Activated T-helper 2 cell treated with anti-CD3 and anti-CD28 coated beads, Interferon-gamma antibody, Interleukin-2, Interleukin-4, amounts not matched to agents 10 μg/mL and 5 μg/mL and 100 μg/mL, durations not matched to agents 14 hours and 24 hours and 36 hours (primary cell): ENCODE data around the gene ERCC1. TPM values are rescaled to one million over a fixed set of nuclear protein-coding genes. Genes with fewer than 3 reads are reported as not detected.

Experiments used
- DNase-seq: peaks from one replicate; pipeline ENCODE4 v3.0.0; 2021; ENCODE audit warnings: low spot score
- H3K27ac Mint-ChIP-seq: one replicate; pipeline ENCODE4 v1.8.0; 2021; ENCODE audit warnings: mixed read lengths
- H3K27me3 Mint-ChIP-seq: one replicate; pipeline ENCODE4 v1.8.0; 2021; ENCODE audit warnings: low read depth, mixed read lengths
- H3K36me3 Mint-ChIP-seq: one replicate; pipeline ENCODE4 v1.8.0; 2021; ENCODE audit warnings: low read depth, mixed read lengths
- H3K4me1 Mint-ChIP-seq: one replicate; pipeline ENCODE4 v1.8.0; 2021; ENCODE audit warnings: low read depth, mixed read lengths
- H3K4me3 Mint-ChIP-seq: one replicate; pipeline ENCODE4 v1.8.0; 2021; ENCODE audit warnings: low read depth, mild to moderate bottlenecking, moderate library complexity, mixed read lengths
- H3K9me3 Mint-ChIP-seq: one replicate; pipeline ENCODE4 v1.8.0; 2021; ENCODE audit warnings: mixed read lengths
- intact Hi-C: fragments of 100-400 bp; cut with micrococcal nuclease; formaldehyde crosslinking; loops from one replicate; pipeline ENCODE4 v1.15.1; 2023
- total RNA-seq: library from RNA; stranded (reverse); gene quantifications from 2 replicates; pipeline ENCODE4 v1.2.3, GENCODE V29; 2022

ERCC1 gene
- total RNA-seq, 1 donor from 2014 or later, result 118 TPM

DNA sequence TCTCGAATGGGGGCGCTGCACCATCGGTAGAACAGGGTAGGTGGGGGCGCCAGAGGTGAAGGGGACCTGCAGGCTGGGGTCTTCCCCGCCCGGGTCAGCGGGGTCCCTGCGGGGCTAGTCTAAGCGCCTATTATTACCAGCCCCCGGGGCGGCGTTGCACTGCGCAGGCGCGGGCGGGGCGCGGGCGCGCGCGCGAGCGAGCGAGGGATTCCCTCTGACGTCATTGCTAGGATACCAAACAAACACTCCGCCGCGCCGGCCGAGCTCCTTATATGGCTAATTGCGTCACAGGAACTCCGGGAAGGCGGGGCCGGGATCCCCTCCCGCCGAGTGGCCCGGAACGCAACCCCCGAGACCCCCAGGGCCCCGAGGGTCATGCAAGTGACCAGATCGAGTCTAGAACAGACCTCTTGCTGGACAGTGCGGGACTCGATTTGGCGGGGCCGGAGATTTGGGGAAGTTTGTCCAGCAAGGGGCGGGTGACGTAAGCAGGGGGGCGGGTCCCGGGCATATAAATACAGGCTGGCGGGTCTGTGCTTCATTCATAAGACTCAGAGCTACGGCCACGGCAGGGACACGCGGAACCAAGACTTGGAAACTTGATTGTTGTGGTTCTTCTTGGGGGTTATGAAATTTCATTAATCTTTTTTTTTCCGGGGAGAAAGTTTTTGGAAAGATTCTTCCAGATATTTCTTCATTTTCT lies 43.9 kb upstream of the ERCC1 start, which contains the start of gene FOSB:
Gene FOSB (plus strand): TSS at position 541 of the 703 bp plus-strand sequence. CDS start 591 bp downstream, outside the sequence.
- Mint-ChIP-seq H3K27ac (peak within 1 kb of the TSS; percentile 86), H3K9me3 (no peaks in the 10 kb centered on the region), H3K27me3 (peaks cover 29% of the 10 kb centered on the region), H3K4me3 (peak within 1 kb of the TSS; percentile 86), H3K4me1 (peaks cover 20% of the 10 kb centered on the region), H3K36me3 (peaks cover 19% of the 10 kb centered on the region)
- intact Hi-C loops, result loop anchor here (1.0 to 5.0 kb wide), 3 partner anchors 16 to 375 kb away; partner anchors contain the start of gene PPP1R37
- DNase-seq, result peak; percentile 94

DNA sequence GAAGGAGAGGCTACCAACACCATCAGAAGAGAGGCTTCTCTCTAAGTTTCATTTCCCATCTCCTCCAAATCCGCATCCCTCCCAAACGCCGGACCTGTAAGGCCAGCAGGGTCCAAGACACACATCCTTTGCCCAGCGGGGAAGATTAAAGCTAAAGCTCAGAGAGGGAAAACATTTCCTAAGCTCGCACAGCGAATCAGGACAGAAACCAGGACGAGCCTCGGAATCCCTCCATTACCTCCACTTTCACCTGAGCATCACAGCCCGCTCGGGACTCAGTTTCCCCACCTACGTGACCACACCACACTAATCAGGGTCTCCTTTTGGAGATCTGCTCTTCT lies 43.4 kb upstream of the ERCC1 start:
- Mint-ChIP-seq H3K27me3 (peaks cover 25% of the 10 kb centered on the region), H3K9me3 (no peaks in the 10 kb centered on the region), H3K36me3 (peaks cover 14% of the 10 kb centered on the region), H3K27ac (peak overlapping the region; percentile 33), H3K4me3 (peak overlapping the region; percentile 86), H3K4me1 (peaks cover 16% of the 10 kb centered on the region)
- DNase-seq, result no peak
- intact Hi-C loops, result loop anchor here (1.0 to 5.0 kb wide), 2 partner anchors 16 to 375 kb away; partner anchors contain the start of gene PPP1R37

DNA sequence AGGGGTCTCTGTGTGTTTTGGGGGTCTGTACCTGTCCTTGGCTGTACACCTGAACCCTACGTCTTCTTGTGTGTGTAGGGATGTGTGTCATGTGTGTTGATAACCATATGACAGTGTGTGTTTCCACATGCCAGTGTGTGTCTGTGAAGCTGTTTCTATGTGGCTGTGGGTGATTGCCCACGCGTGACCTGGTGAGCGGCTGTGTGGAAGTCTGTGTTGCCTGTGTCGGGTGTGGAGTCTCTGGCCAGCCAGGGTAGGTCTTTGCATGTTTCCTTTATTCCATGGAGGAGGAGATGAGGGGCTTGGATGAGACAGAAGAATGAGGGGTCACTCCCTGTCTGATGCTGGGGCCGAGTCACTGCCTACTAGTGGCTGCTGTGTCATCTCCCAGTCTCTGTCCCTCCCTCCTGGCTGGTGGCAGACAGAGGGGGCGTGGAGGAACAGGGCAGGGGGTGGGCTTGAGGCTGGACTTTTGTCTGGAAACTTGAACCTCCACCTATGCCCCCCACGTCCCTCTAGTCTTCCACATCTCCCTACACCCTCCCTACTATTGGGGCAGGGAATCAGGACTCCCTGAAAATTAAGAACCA lies 41.2 kb upstream of the ERCC1 start:
- Mint-ChIP-seq H3K27ac (no peak overlapping the region), H3K27me3 (peaks cover 17% of the 10 kb centered on the region), H3K36me3 (no peaks in the 10 kb centered on the region), H3K9me3 (no peaks in the 10 kb centered on the region), H3K4me1 (peaks cover 11% of the 10 kb centered on the region), H3K4me3 (no peak overlapping the region)
- intact Hi-C loops, result loop anchor here (5.0 kb wide), 1 partner anchor 373 kb away; the partner anchor contains the start of gene PPP1R37
- no peak for DNase-seq

DNA sequence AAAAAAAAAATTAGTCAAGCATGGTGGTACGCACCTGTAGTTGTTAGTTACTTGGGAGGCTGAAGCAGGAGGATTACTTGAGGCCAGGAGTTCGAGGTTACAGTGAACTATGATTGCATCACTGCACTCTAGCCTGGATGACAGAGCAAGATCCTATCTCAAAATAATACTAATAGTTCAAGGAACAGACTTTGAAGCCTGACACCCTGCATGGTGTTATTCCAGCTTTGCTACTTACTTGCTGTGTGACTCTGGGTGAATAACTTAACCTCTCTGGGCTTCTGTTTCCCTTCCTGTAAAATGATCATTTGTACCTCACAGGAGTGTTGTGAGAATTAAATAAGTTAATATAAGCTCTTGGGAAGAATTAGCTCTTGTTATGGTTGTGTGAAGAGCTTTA lies 40.6 kb upstream of the ERCC1 start:
- Mint-ChIP-seq H3K9me3 (no peaks in the 10 kb centered on the region), H3K4me3 (no peak overlapping the region), H3K27ac (no peak overlapping the region)

DNA sequence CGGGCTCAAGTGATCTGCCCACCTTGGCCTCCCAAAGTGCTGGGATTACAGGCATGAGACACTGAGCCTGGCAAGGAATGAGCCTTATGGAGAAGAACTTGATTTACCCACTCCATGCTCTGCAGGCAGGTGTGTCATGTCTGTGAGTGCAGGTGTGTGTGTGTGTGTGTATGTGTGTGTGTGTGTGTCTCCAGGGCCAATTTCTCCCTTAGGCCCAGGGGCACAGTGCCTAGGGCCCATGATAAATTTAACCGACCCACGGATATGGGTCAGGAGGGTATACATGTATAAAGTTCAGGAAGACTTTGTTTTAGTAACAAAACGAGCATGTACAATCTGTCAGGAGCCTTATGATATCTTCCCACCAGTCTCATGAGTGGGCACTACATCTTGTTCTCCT lies 39.5 kb upstream of the ERCC1 start:
- Mint-ChIP-seq H3K27me3 (peaks cover 17% of the 10 kb centered on the region), H3K4me1 (peaks cover 4% of the 10 kb centered on the region), H3K4me3 (no peak overlapping the region), H3K36me3 (no peaks in the 10 kb centered on the region), H3K9me3 (no peaks in the 10 kb centered on the region), H3K27ac (no peak overlapping the region)
- intact Hi-C loops, result no loop called here
- DNase-seq, result no peak

More for the DNA sequence above, 40.6 kb upstream of the ERCC1 start:
- H3K27me3 Mint-ChIP-seq, result peaks cover 17% of the 10 kb centered on the region
- intact Hi-C loops, result no loop called here
- peaks cover 7% of the 10 kb centered on the region for H3K4me1 Mint-ChIP-seq
- DNase-seq, result no peak
- H3K36me3 Mint-ChIP-seq, result no peaks in the 10 kb centered on the region

DNA sequence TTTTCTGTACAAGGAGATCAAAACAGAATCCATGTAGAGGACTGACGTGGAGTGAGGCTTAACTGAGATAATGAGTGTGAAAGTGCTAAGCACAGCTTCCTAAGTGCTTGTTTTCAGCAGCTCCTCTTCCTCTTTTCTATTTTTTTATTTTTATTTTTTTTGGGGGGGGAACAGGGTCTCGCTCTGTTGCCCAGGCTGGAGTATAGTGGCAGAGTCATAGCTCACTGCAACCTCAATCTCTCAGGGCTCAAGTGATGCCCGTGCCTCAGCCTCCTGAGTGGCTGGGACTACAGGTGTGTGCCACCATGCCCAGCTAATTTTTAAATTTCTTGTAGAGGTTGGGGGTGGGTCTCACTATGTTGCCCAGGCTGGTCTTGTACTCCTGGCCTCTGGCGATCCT lies 38.5 kb upstream of the ERCC1 start:
- no peak for DNase-seq
- no peaks in the 10 kb centered on the region for H3K36me3 Mint-ChIP-seq
- H3K4me3 Mint-ChIP-seq, result no peak overlapping the region
- peaks cover 2% of the 10 kb centered on the region for H3K4me1 Mint-ChIP-seq
- H3K27ac Mint-ChIP-seq, result no peak overlapping the region
- intact Hi-C loops, result no loop called here
- peaks cover 16% of the 10 kb centered on the region for H3K27me3 Mint-ChIP-seq
- H3K9me3 Mint-ChIP-seq, result no peaks in the 10 kb centered on the region

DNA sequence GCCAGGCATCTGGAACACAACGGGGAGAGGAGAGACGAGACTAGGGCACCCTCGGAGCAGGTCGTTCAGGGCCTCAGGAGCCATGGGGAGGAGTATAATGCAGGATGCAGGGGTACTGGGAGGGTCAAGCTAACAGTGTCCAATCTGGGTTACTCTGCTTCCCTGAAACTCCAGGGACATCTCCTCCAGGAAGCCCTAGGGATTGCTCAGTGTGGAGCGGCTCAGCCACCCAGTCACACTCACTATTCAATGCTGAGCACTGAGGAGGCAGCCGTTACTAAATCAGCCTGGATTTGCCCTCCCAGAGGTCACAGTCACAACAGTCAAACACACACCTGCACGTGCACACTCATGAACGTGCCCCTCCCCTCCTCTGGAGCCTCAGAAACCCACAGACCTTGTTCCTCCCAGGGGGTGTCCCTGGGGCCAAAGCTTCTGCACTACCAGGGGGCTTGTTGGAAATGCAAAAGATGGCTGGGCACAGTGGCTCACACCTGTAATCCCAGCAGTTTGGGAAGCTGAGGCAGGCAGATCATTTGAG lies 37.2 kb upstream of the ERCC1 start:
- Mint-ChIP-seq H3K4me3 (no peak overlapping the region), H3K4me1 (peaks cover 7% of the 10 kb centered on the region), H3K9me3 (no peaks in the 10 kb centered on the region), H3K27me3 (peaks cover 10% of the 10 kb centered on the region), H3K36me3 (no peaks in the 10 kb centered on the region), H3K27ac (no peak overlapping the region)
- intact Hi-C loops, result no loop called here
- no peak for DNase-seq

DNA sequence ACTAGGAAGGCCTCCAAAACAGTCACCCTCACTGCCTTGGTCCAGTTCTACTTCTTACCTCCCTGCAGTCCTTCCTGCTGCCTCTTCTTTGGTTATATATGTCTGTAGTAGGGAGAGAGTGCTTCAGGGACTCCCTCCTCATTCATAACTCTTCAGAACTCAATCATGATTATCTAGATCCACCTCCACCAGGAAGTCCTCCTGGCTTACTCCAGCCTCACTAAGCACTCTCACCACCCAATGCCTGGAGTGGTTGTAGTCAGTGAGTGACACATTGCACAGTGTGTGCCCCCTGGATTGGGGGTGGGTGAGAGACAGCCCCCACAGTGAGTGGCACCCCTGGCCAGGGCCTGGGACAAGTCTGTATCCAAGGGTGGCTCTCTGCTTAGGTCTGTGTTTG lies 34.1 kb upstream of the ERCC1 start:
- no peak for DNase-seq
- Mint-ChIP-seq H3K4me3 (no peak overlapping the region), H3K4me1 (peaks cover 17% of the 10 kb centered on the region), H3K9me3 (no peaks in the 10 kb centered on the region), H3K27ac (peak overlapping the region; percentile 1), H3K36me3 (no peaks in the 10 kb centered on the region), H3K27me3 (peaks cover 3% of the 10 kb centered on the region)
- intact Hi-C loops, result no loop called here

DNA sequence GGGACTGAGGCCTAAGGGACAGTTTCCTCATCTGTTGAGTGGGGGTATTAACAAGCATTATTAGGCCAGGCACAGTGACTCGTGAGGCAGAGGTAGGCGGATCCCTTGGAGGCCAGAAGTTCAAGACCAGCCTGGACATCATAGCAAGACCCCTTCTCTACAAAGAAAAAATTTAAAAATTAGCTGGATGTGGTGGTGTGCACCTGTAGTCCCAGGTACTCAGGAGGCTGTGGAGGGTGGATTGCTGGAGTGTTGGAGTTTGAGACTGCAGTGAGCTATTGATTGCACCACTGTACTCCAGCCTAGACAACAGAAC lies 32.7 kb upstream of the ERCC1 start:
- no peak for DNase-seq
- no peak overlapping the region for H3K4me3 Mint-ChIP-seq
- peaks cover 4% of the 10 kb centered on the region for H3K27me3 Mint-ChIP-seq
- H3K27ac Mint-ChIP-seq, result no peak overlapping the region
- H3K36me3 Mint-ChIP-seq, result no peaks in the 10 kb centered on the region
- peaks cover 26% of the 10 kb centered on the region for H3K4me1 Mint-ChIP-seq
- intact Hi-C loops, result no loop called here
- H3K9me3 Mint-ChIP-seq, result no peaks in the 10 kb centered on the region

DNA sequence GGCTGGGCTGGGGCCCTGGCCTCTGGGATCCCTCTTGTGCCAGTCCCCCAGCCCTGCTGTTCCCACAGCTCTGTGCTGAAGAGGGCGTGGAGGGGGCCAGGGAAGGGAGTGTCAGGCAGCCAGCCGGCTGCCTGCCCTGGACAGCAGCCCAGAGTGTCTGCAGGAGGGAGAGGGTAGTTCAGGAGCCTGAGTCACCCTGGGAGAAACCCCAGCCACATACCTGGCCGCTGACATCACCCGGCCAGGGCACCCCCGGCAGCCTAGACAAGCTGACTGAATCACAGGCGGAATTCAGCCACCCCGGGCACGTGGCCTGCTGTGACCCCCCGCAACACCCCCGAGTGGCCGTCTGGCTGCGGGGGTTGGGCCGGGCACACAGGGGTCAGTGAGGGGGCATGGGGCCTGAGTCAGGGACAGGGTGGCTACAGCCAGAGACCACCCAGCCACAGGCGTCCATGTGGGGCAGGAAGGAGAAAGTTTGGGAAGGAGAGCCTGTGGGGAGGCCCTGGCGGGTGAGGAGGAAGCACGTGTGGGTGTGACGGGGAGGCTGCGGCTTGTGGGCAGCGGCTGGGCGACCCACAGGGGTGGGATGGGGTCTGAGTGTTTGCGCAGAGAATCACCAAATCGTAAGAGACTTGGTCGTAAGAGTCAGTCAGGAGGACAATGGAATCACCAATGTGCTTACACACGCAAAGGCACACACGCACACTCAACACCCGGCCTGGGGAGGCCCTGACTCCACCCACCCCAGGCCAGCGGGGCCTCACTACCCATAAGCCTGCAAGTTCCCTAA lies 32.2 kb upstream of the ERCC1 start:
- Mint-ChIP-seq H3K4me1 (peaks cover 31% of the 10 kb centered on the region), H3K4me3 (no peak overlapping the region), H3K9me3 (no peaks in the 10 kb centered on the region), H3K36me3 (no peaks in the 10 kb centered on the region), H3K27me3 (peaks cover 4% of the 10 kb centered on the region), H3K27ac (peak overlapping the region; percentile 74)
- intact Hi-C loops, result no loop called here
- no peak for DNase-seq

DNA sequence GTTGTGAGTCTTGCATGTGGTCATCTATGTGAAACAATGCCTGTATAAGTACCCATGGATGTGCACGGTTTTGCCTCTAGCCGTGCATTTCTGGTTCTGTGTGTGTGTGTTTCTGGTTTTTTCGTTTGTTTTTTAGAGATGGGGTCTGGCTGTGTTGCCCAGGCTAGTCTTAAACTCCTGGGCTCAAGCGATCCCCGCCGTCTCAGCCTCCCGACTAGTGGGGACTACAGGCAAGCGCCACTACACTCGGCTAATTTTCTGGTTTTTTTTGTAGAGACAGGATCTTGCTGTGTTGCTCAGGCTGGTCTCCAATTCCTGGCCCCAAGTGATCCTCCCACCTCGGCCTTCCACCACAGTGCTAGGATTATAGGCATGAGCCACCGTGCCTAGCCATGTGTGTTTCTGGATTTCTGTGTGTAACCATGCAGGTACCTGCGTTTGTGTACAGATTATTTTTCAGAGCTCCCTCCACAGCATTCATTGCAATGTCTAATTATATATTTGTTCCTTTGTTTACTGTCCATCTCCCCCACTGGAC lies 28.2 kb upstream of the ERCC1 start:
- no peak for DNase-seq
- Mint-ChIP-seq H3K36me3 (no peaks in the 10 kb centered on the region), H3K27me3 (peaks cover 4% of the 10 kb centered on the region), H3K9me3 (no peaks in the 10 kb centered on the region), H3K4me3 (peak overlapping the region; percentile 78), H3K4me1 (peaks cover 47% of the 10 kb centered on the region), H3K27ac (peak overlapping the region; percentile 83)
- intact Hi-C loops, result loop anchor here (1.0 kb wide), 3 partner anchors 15 to 82 kb away; partner anchors contain the start of genes ERCC2 and FOSB

DNA sequence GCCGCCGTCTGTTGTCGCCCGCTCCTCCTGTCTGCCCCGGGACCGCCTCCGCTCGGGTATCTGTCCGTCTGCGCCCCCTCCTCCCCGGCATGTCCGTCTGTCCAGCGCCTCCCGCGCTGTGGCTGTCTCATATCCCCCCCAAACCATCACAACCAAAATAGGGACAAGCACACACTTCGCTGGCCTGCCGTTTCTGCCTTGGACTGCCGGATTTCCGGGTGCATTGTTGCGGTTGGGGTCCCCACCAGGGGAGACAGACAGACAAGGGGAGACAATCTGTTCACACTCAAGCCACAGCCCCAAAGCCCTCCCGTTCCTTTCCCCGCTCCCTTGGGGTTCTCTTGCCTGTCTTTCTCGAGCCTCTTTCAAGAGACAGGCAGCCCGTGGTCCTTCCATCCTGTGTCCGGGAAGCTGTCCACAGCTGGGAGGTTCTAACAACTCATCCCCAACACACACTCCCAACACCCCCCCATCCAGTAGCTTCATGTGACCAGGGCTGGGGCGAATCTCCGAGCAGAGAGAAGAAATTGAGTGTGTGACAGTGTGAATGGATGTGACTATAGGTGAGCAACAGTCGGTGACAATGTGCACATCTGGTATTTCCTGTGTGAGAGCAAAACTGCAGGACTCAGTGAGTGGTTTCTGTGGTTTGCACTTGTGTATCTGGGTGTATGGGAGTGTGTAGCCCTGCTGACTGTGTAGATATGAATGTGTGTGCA lies 27.6 kb upstream of the ERCC1 start:
- H3K9me3 Mint-ChIP-seq, result no peaks in the 10 kb centered on the region
- peaks cover 47% of the 10 kb centered on the region for H3K4me1 Mint-ChIP-seq
- H3K36me3 Mint-ChIP-seq, result no peaks in the 10 kb centered on the region
- H3K27ac Mint-ChIP-seq, result peak overlapping the region; percentile 83
- intact Hi-C loops, result loop anchor here (1.0 kb wide), 3 partner anchors 16 to 81 kb away; partner anchors contain the start of genes ERCC2 and FOSB
- H3K27me3 Mint-ChIP-seq, result peaks cover 4% of the 10 kb centered on the region
- H3K4me3 Mint-ChIP-seq, result peak overlapping the region; percentile 78
- DNase-seq, result peak; percentile 55
